ENCODE measurements around the gene MIB2.

MIB2 gene

DNA sequence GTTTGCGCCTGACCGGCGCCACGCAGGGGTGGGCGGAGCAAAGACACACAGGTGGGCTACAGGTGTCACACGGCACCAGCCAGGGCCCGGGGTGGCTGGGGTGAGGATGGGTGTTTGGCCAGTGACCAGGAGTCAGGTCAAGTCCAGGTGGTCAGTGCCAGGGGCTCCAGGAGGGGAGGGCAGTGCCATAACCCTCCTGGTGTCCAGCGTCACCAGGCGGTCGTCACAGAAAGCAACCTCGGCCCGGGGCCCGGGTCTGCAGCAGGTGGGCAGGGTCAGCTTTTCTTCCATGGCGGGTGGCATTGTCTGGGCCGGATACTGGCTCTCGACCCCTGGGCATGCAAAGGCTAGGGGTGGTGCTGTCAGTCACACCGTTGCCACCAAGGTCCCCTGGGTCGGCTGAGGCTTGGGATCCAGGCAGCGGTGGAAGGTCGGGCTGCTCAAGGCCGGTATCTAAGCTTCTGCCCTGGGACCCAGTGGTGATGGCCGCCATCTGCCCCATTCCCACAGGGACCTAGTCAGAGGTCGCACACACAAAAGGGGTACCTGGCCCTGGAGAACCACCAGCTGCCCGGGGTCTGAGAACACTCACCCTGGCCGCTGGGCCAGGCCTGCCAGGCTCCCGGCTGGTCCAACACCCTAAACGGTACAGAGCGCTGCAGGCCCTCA lies 17.1 kb upstream of the MIB2 start:
- DNase-seq (ENCODE audit: low read depth) = no peak

DNA sequence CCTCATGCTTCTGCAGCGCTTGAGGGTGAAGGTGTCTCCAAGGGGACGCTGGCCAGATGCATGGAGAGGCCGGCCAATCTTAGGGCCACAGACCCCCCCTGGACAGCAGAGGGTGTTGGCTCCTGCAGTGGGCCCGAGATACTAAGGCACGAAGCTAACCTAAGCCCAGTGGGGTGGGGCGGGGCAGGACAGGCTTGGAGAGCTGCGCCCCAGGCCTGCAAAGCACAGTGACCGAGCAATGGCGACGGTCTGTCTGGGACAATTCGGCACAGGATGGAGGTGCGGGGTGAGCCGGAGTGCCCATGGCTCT lies 16.6 kb upstream of the MIB2 start:
- no peak for DNase-seq (ENCODE audit: low read depth)

DNA sequence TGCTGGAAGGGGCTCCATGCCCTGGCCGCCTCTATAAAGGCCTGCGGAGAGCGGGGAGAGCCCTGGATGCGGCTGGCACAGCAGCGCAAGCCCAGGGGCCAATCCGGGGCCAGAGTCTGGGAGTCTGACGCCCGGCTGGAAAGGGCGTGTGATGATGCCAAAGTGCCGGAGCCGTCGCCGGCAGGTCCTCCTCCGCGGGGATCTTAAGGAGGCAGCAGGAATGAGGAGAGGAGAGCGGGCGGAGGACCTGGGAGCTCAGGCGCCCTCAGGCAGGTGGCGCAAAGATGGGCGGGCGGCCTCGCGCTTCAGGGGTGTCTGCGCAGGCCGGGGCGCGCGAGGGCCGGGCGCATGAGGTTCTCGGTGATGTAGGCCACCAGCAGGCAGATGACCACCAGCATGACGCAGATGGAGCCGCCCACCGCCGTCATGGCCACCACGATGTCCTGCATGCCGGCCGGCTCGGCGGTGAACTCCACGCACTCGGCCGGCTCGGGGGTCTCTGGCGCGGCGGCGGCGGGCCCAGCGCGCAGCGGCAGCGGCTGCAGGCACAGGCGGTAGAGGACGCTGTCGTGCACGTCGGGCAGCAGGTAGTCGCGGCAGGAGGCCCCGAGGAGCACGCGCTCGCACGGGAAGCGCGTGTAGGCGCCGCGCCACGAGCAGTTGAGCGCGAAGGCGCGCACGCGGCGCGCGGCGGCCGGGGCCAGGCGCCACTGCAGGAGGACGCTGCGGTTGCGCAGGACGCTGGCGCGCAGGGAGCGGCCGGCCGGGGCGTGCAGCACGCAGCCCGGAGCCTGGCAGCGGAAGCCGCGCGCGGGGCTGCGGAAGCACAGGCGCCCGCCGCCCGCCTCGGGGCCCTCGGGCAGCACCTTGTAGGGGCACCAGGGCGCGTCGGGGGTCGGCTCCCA lies 16.0 kb upstream of the MIB2 start:
- DNase-seq (ENCODE audit: low read depth) = no peak

DNA sequence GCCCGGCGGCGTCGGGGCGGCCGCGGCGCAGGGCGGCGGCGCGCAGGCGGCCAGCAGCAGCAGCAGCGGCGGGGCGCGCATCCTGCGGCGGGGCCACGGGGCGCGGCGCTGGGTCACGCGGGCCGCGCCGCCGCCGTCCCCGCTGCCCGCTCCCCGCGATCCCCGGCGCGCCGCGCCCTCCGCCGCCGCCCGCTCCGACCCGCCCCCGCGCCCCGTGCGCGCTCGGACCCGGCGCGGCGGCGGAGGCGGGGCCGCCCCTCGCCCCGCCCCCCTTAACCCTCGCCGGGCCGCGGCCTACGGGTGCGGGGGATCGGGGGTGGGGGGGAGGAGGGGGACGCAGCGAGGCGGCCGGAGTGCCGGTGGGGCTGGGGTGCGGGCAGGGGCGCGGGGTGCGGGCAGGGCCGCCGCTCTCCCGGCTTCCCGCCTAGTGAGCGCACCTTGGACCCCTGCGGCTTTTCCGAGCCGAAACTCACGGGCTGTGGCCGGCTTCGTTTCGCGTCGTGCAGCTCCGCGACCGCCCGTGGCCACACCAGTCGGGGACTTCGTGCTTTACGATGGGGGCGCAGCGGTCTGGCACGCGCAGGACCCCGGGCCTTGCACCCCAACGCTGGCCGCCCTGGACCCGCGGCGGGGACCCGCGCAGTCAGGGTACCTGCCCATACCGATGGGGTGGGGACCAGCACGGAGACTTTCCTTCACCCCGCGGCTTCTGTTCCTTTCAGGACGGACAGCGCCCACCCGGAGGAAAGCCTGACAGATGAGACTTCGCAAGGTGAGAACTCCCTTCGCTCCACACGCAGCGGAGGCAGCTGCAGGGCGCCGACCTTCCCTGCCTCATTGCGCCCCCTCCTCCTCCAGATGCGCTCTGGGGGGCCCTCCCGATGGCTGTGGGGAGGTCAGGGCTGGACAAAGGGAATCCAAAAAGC lies 15.1 kb upstream of the MIB2 start, which contains the start of gene FNDC10:
TSS of gene FNDC10 (minus strand) at position 201 of the 926 bp plus-strand sequence. CDS start at position 81, 120 bp downstream.
- no peak for DNase-seq (ENCODE audit: low read depth)

DNA sequence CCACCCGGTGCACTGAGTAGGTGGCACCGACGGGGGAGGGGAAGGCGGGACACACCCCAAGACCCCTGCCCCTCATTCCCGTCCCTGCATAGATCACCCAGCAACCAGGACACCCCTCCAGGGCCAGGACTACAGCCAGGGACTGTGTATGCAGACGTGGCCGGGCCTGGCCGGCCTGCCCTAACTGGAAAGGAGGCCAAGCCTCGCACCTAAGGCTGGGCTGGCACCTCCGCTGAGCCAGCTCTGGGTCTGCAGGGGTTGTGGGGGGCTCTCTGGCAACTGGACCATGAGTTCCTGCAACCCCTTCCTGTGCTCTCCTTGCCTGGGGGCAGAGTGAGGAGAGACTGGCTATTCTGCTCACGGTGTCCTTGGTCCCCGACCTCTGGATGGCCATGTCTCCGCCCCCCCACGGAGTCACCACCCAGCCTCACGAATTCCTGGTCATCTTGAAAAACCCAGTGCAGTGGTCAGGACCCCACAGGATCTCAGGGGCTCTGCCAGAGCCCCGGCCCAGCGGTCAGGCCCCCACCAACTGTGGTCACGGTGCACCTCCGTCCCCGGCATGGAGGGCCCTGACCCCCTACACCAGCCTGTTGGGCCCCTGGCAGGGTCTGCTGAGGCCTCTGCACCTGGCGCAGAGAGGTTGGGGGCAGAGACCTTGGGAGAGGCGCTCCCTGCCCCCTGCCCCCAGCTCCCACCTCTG lies 14.3 kb upstream of the MIB2 start:
- no peak for DNase-seq (ENCODE audit: low read depth)

DNA sequence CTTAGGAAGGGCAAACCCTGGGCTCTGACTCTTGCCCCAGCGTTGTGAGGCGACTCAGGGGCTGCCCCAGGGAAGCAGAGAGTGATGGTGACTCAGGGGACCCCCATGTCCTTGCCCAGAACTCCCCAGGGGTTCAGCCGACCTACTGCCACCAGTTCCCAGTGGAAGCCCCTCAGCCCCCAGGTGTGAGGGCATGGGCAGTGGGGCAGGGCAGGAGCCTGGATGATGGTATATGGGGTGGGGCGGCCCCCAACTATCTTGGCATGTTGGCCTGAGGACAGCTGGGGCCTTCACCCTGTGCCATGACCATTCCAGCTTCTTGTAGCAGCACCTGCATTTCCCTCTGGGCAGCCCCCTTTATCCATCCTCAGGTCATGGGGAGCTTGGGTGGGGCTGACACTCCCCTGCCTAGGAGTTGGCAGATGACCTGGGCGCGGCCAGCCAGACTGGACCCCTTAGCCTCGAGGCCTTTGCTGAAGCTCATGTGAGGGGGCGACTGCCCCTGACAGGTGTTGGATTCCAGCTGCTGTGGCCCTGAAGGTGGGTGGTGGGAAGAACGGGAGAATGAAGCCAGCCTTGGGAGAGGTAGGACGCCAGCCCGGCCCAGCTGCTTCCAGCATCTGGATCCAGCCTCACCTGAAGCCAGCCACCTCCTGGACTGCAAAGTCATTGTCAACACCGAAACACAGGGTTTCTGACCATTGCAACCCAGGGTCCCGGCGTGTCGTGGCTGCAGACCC lies 13.6 kb upstream of the MIB2 start:
- DNase-seq (ENCODE audit: low read depth) = no peak

DNA sequence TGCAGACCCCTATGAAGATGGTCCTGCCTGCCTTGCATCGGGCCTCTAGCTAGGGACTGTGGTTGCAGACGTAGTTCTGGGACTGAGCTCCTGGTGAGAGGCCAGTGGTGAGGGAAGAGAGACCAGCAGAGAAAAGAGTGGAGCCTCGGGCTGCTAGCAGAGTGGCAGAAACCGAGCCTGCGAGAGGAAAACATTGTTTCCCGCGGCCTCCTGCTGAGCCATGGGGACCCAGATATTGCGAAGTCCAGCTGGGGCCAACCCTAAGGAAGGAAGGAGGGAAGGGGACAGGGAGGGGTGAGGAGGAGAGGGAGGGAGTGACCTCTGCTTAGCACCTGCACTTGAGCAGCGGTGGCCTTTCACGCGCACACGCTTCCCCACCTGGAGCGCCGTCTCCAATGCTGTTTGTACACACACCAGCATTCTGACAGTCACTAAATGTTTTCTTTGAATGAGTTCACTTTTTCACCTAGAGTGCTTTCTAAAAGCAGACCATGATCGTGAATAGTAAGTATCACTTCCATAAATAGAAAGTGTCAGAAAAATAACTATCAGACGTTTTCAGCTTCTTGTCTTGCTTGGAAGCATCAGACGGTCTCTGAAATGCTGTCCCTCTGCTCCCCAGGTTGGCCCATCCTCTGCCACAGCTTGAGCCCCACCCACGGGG lies 12.9 kb upstream of the MIB2 start:
- no peak for DNase-seq (ENCODE audit: low read depth)

DNA sequence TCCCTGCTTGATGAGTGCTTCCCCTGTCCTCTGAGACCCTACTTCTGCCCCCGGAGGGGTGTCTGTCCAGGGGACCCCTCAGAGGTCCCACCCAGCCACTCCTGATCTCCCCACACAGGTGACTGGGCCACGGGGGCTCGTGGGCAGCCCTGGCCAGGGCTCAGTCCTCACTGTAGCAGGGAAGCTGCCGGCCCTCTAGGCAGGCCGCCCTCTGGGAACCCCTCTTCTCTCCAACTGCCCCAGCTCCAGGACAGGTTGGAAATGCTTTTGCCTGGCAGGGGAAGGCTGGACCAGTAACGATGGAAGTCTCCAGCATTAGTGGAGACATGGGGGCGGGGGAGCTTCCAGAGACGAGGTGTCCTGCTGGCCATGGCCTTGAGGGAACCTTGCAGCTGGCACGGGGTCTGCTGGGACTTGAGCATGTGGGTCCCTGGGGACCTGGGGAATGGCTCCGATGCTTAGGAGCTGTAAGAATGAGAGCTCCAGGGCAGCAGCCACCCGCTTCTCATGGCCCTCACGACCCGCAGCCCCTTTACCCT lies 12.3 kb upstream of the MIB2 start:
- DNase-seq (ENCODE audit: low read depth) = no peak

DNA sequence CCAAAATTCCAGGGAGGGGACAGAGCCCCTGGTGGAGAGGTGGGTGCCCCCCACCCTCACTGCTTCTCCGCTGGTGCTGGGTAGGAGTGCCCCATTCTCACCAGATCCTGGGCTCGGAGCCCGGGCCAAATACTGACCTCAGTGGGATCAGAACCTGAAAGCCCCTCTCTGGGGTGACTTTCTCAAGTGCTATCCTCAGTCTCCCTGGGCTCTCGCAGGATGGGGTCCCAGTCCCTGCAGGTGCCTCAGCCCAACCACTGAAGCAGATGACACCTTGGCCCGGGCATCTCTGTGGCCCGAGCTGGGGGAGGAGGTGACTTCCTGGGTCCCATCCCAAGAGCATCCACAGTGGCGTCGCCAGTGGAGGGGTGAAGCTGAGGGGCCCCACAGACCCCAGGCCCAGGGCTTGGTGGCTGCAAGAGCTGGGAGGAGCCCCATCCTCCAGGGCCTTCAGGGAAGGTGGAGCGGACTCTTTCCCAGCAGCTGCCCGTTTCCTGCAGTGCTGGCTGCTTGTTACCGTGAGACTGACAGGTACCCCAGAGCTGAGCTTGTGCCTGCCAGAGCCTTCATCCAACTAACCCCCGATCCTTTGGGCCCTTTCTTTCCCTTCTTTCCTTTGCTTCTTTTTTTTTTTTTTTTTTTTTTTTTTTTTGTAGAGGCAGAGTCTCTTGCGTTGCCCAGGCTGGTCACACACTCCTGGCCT lies 11.5 kb upstream of the MIB2 start:
- no peak for DNase-seq (ENCODE audit: low read depth)

DNA sequence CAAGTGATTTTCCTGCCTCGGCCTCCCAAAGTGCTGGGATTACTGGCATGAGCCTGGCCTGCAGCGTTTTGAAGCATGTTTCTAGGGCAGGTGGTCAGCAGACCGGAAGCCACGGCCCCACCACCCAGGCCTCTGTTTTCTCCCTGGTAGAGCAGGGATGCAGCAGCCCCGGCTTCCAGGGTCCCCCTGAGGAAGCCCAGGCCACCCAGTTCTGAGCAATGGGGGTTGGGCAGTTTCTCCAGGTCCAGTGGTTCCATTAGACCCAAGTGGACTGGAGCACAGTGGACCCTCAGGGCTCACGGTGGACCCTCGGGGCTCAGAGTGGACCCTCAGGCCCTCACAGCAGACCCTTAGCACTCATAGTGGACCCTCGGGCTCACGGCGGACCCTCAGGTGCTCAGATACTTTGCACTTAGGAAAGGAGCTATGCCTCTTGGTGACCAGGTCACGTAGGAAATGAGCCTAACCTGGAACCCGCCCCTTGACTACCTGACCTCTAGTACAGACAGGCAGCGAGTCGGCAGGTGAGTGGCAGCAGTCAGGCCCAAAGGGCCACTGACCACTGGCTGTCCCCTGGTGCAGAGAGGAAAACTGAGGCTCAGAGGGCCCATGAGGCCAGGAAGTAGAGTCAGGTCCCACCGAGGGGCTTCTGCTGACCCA lies 10.8 kb upstream of the MIB2 start:
- DNase-seq (ENCODE audit: low read depth) = no peak

DNA sequence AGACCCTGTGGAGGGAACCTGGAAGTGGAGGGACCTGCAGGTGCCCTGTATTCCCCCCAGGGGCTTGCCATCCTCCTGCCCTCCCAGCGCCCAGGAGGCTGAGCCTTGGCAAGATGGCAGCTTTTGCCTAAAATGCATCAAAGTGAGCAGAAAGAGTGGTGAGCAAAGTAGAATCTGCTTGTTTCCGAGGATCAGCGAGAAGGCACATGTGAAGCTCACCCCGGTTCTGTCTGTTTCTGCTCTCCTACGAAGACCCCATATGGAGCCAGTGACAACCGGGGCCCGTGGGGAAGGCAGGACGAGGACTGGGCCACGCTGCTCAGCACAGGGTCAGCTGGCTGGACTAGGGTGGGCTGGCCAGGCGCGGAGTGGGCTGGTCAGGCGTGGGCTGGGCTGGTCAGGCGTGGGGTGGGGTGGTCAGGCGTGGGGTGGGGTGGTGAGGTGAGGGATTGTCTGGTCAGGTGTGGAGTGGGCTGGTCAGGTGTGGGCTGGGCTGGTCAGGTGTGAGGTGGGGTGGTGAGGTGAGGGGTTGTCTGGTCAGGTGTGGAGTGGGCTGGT lies 10.2 kb upstream of the MIB2 start:
- no peak for DNase-seq (ENCODE audit: low read depth)

DNA sequence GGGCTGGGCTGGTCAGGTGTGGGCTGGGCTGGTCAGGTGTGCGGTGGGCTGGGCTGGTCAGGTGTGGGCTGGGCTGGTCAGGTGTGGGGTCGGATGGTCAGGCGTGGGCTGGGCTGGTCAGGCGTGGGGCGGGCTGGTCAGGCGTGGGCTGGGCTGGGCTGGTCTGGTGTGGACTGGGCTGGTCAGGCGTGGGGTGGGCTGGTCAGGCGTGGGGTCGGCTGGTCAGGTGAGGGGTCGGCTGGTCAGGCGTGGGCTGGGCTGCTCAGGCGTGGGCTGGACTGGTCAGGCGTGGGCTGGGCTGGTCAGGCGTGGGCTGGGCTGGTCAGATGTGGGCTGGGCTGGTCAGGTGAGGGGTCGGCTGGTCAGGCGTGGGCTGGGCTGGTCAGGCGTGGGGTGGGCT lies 9.6 kb upstream of the MIB2 start:
- no peak for DNase-seq (ENCODE audit: low read depth)

DNA sequence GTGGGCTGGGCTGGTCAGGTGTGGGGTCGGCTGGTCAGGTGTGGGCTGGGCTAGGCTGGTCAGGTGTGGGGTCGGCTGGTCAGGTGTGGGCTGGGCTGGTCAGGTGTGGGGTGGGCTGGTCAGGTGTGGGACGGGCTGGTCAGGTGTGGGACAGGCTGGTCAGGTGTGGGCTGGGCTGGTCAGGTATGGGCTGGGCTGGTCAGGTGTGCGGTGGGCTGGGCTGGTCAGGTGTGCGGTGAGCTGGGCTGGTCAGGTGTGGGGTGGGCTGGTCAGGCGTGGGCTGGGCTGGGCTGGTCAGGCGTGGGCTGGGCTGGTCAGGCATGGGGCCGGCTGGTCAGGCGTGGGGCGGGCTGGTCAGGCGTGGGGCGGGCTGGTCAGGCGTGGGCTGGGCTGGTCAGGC lies 9.1 kb upstream of the MIB2 start:
- no peak for DNase-seq (ENCODE audit: low read depth)

DNA sequence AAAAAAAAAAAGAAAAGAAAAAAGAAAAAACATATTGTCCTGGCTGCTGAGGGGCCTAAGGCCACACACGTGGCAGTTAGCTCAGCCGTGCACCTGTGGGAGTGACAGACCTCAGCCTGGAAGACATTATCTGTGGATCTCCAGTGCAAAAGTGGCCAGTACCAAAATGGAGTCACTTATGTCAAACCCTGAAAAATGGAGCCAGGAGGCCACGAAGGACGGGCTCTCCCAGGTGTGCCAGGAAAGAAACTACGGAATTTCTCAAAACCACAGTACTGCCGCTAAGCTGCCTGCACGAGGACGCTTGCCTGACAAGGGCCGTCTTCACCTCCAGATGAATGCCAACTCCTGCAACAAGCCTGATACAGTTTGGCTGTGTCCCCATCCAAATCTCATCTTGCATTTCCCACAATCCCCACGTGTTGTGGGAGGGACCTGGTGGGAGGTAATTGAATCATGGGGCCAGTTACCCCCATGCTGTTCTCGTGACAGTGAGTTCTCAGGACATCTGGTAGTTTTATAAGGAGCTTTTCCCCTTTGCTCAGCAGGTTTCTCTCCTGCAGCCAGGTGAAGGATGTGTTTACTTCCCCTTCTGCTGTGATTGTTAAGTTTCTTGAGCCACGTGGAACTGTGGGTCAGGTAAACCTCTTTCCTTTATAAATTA lies 5.3 kb upstream of the MIB2 start:
- no peak for DNase-seq (ENCODE audit: low read depth)

DNA sequence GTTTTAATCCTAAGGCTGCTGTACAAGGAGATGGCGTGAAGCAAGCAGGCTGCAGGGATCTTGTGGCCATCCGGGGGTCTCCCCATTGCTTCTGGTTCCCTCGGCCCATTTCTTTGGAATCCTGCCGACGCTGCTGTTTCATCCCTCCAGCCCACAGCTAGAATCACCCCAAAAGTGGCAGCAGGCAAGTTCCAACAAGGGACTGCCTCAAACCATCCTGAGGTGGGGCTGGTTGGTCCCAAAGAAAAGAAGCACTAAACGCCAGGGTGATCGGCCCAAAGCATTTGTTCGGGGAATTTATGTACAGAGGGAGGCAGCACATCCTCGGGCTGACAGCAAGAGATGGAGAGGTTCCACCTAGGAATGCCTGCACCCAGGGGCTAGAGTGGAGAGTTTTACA lies 4.5 kb upstream of the MIB2 start:
- DNase-seq (ENCODE audit: low read depth) = no peak

DNA sequence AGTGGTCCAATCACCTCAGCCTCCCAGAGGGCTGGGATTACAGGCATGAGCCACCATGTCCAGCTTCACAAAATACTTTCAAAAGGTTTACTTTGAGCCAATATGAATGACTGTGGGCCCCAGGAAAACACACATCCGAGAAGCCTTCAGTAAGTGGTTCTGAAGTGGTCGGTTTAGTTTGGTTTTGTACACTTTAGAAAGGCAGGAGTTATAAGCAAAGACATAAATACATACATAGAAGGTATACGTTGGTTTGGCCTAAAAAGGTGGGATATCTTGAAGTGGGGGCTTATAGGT lies 3.2 kb upstream of the MIB2 start:
- DNase-seq (ENCODE audit: low read depth) = no peak

DNA sequence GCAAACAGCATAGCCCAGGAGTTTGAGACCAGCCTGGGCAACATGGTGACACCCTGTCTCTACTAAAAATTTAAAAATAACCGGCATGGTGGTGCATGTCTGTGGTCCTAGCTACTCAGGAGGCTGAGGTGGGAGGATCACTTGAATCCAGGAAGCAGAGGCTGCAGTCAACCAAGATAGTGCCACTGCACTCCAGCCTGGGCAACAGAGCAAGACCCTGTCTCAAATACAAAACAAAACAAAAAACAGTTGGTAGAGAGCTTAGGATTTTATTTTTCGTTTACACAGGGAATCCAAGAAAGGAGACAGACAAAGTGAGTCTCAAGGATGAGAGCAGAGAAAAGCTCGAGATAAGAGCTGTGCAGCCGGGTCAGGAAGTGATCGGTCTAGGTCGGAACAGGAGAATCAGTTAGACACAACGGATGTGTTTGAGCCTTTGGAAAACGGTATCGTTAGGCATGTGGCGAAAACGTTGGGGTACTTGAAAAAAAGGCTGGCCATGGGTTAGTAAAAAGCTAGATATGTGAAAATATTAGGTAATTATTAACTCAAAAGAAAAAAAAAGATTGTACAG lies 1.7 kb upstream of the MIB2 start:
- DNase-seq (ENCODE audit: low read depth) = no peak

All from stimulated activated CD8-positive, alpha-beta memory T cell treated with anti-CD3 and anti-CD28 coated beads, Interleukin-15, amount 100 ng/mL, for 24 hours (primary cell).